ENCODE results near the gene CD164.

Gene CD164

DNA sequence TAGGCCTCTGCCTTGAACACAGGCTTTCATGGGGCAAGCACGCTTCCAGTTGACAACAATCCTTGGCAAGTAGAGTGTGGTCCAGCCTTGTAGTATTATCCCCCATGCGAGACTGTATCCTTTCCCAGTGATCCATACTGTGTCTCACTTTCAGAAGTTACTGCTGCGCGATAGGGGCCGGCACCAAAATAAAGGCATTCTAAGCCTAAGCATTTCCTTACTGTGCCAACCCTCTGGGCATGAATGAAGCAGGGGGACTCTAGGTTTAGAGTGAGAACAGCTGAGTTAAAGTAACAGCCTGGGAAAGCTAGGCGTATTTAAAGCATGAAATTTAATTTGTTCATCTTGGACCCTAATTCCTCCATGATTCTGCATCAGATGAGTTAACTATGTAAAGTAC lies 39.4 kb downstream of the CD164 start:
- TF ChIP-seq, protein P1, sequence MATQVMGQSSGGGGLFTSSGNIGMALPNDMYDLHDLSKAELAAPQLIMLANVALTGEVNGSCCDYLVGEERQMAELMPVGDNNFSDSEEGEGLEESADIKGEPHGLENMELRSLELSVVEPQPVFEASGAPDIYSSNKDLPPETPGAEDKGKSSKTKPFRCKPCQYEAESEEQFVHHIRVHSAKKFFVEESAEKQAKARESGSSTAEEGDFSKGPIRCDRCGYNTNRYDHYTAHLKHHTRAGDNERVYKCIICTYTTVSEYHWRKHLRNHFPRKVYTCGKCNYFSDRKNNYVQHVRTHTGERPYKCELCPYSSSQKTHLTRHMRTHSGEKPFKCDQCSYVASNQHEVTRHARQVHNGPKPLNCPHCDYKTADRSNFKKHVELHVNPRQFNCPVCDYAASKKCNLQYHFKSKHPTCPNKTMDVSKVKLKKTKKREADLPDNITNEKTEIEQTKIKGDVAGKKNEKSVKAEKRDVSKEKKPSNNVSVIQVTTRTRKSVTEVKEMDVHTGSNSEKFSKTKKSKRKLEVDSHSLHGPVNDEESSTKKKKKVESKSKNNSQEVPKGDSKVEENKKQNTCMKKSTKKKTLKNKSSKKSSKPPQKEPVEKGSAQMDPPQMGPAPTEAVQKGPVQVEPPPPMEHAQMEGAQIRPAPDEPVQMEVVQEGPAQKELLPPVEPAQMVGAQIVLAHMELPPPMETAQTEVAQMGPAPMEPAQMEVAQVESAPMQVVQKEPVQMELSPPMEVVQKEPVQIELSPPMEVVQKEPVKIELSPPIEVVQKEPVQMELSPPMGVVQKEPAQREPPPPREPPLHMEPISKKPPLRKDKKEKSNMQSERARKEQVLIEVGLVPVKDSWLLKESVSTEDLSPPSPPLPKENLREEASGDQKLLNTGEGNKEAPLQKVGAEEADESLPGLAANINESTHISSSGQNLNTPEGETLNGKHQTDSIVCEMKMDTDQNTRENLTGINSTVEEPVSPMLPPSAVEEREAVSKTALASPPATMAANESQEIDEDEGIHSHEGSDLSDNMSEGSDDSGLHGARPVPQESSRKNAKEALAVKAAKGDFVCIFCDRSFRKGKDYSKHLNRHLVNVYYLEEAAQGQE (IDR thresholded peaks at IDR 0.05; ENCODE audit: insufficient read depth in 1 of 2, low read depth in 2 of 2, low read length in 2 of 2): no peak
- no peak for TF ChIP-seq TAF1 (IDR thresholded peaks at IDR 0.05; ENCODE audit: borderline replicate concordance, insufficient read depth, low read length)
- TF ChIP-seq POLR2AphosphoS5 (IDR thresholded peaks at IDR 0.05; ENCODE audit: low read depth, low read length): no peak
- no peak for TF ChIP-seq SIN3A (IDR thresholded peaks at IDR 0.05; ENCODE audit: borderline replicate concordance, insufficient read depth, low read length)
- TF ChIP-seq FOXP2 (optimal IDR thresholded peaks at IDR 0.05; ENCODE audit: borderline replicate concordance, extremely low read depth, extremely low read length, insufficient read depth): no peak

DNA sequence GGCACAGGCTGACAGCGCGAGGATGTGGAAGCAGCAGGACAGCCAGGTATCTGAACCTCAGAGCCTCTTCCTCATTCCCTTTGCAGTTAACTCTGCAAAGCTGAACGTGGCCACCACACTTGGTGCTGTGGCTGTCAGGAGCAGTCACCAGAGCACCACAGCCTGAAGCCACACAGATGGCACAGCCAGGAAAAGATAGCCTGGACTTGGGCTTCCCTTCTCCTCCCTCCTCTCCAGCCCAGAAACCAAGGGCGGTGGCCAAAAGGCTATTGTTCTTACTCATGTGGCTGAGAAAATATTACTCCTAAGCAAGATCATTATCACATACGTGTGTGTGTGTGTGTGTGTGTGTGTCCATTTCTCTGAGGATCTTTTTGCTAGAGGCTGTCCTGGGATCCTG lies 39.8 kb downstream of the CD164 start:
- TF ChIP-seq, protein P1 (IDR thresholded peaks at IDR 0.05; ENCODE audit: insufficient read depth in 1 of 2, low read depth in 2 of 2, low read length in 2 of 2): no peak
- no peak for TF ChIP-seq POLR2AphosphoS5 (IDR thresholded peaks at IDR 0.05; ENCODE audit: low read depth, low read length)
- no peak for TF ChIP-seq FOXP2 (optimal IDR thresholded peaks at IDR 0.05; ENCODE audit: borderline replicate concordance, extremely low read depth, extremely low read length, insufficient read depth)

DNA sequence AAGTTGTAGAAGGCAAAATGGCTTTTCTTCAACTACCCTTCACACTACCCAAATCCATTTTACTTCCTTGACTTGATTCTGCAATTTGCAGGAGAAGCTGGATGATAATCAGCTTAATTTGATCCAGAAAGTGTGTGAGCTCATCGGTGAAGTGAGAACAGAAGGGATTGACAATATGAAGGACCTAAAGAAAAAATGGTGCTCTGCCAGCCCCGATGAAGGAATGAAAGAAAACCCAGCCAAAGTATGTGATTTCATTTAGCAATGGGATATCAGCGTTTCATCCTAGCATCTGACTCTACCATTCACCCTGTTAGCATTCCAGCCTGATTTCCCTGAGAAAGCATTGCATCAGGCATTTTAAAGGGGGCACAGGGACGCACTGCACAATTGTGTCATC lies 41.5 kb downstream of the CD164 start:
- TF ChIP-seq TAF1 (IDR thresholded peaks at IDR 0.05; ENCODE audit: borderline replicate concordance, insufficient read depth, low read length) (no peak), POLR2AphosphoS5 (IDR thresholded peaks at IDR 0.05; ENCODE audit: low read depth, low read length) (no peak), FOXP2 (optimal IDR thresholded peaks at IDR 0.05; ENCODE audit: borderline replicate concordance, extremely low read depth, extremely low read length, insufficient read depth) (no peak), SIN3A (IDR thresholded peaks at IDR 0.05; ENCODE audit: borderline replicate concordance, insufficient read depth, low read length) (no peak)
- TF ChIP-seq, protein P1 (IDR thresholded peaks at IDR 0.05; ENCODE audit: insufficient read depth in 1 of 2, low read depth in 2 of 2, low read length in 2 of 2): no peak

GRCh38 chr6:109339906-109340678 lies 42.2 kb downstream of the CD164 start:
- TF ChIP-seq POLR2AphosphoS5 (IDR thresholded peaks at IDR 0.05; ENCODE audit: low read depth, low read length) (no peak), SIN3A (IDR thresholded peaks at IDR 0.05; ENCODE audit: borderline replicate concordance, insufficient read depth, low read length) (no peak), FOXP2 (optimal IDR thresholded peaks at IDR 0.05; ENCODE audit: borderline replicate concordance, extremely low read depth, extremely low read length, insufficient read depth) (no peak), TAF1 (IDR thresholded peaks at IDR 0.05; ENCODE audit: borderline replicate concordance, insufficient read depth, low read length) (no peak)
- TF ChIP-seq, protein P1 (IDR thresholded peaks at IDR 0.05; ENCODE audit: insufficient read depth in 1 of 2, low read depth in 2 of 2, low read length in 2 of 2): no peak
